Duodenal mucosa (tissue), 2 donors: ENCODE data around the gene ASB16.

ENCODE experiments used
- H3K27ac ChIP-seq: one replicate; pipeline ENCODE4 v1.7.0; 2013; ENCODE audit warnings: low read depth, low read length
- H3K27me3 ChIP-seq, 2 donors: one replicate each; pipeline ENCODE4 v1.7.0; 2013; ENCODE audit warnings: low read length in 2 of 2, control low read depth in 1 of 2; ENCODE audit not compliant: insufficient read depth in 2 of 2, control insufficient read depth in 1 of 2
- H3K36me3 ChIP-seq, 2 donors: one replicate each; pipeline ENCODE4 v1.7.0; 2013; ENCODE audit warnings: low read length in 2 of 2, control low read depth in 1 of 2; ENCODE audit not compliant: insufficient read depth in 2 of 2, control insufficient read depth in 1 of 2
- H3K4me1 ChIP-seq, 2 donors: one replicate each; pipeline ENCODE4 v1.7.0; 2013; ENCODE audit warnings: low read length in 2 of 2, control low read depth in 1 of 2; ENCODE audit not compliant: insufficient read depth in 2 of 2, control insufficient read depth in 1 of 2
- H3K4me3 ChIP-seq, 2 donors: one replicate each; pipeline ENCODE4 v1.7.0; 2013; ENCODE audit warnings: low read length in 2 of 2, low read depth in 1 of 2
- H3K9ac ChIP-seq, 2 donors: one replicate each; pipeline ENCODE4 v1.7.0; 2013; ENCODE audit warnings: low read length in 2 of 2, low read depth in 1 of 2
- H3K9me3 ChIP-seq, 2 donors: one replicate each; pipeline ENCODE4 v1.7.0; 2013; ENCODE audit warnings: low read length in 2 of 2, control low read depth in 1 of 2; ENCODE audit not compliant: control insufficient read depth in 1 of 2

Gene ASB16

DNA sequence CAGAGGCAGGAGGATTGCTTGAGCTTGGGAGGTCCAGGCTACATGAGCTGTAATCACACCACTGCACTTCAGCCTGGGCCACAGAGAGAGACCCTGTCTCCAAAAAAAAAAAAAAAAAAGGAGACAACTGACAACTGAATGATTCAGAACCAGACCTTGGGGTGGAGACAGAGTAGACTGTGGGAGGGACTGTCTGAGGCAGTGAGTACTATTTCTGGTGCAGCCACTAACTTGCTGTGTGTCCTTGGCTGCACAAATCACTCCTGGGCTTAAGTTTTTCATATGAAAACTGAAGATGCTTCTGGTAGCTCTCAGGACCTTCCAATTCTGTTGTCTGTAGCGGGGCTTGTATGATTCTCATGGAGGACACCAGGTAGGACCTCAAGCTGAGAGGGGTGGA is 5.8 kb downstream of the ASB16 start:
- Histone ChIP-seq H3K9me3 (no peaks in the 10 kb centered on the region), H3K27me3 (no peaks in the 10 kb centered on the region), H3K4me3 (no peak overlapping the region), H3K27ac (no peak overlapping the region), H3K9ac (no peak overlapping the region), H3K4me1 (no peaks in the 10 kb centered on the region), H3K36me3 (peaks cover 6 to 20% of the 10 kb centered on the region in 2 donors)

DNA sequence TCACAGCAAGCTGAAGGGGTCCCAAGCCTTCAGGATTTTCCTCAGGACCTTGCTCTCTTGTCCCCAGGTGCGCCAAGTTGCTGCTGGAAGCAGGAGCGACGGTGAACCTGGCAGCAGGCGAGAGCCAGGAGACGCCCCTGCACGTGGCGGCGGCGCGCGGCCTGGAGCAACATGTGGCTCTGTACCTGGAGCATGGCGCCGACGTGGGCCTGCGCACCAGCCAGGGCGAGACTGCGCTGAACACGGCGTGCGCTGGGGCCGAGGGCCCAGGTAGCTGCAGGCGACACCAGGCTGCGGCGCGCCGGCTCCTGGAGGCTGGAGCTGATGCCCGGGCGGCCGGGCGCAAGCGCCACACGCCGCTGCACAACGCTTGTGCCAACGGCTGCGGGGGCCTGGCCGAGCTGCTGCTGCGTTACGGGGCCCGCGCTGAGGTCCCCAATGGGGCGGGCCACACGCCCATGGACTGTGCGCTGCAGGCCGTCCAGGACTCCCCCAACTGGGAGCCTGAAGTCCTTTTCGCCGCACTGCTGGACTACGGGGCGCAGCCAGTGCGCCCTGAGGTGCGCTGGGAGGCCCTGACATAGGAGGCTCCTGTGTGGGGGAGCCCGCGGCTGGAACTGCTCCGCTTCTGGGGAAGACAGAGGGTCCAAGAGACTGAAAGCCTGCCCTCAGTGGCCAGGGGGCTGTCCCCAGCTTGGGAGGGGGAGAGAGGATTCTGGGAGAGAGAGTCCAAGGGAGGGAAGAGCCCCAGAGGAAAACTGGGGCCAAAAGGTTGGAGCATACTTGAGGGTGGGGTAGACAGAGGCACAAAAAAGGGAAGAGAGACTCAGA is 6.4 kb downstream of the ASB16 start:
- Histone ChIP-seq H3K9ac (no peak overlapping the region), H3K27me3 (no peaks in the 10 kb centered on the region), H3K36me3 (peaks cover 6 to 25% of the 10 kb centered on the region in 2 donors), H3K4me1 (no peaks in the 10 kb centered on the region), H3K4me3 (no peak overlapping the region), H3K9me3 (no peaks in the 10 kb centered on the region), H3K27ac (no peak overlapping the region)

DNA sequence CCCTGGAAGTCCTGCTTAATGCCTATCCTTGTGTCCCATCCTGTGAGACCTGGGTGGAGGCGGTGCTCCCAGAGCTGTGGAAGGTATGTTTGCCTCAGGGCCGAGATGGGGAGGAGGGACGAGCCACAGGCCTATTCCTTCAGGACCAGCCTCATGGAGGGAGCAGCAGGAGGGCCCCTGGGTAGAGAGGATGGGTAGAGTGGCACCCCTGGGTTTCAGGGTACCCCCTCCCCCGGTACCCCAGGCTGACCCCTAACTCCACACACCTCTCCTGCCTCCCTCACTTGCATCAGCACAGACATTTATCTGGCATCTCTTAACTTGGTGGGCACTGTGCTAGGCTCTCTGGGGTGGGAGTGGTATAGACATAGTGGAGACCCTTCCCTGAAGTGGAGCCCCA is 7.1 kb downstream of the ASB16 start:
- no peak overlapping the region for H3K4me3 ChIP-seq
- H3K27me3 ChIP-seq: no peaks in the 10 kb centered on the region
- peaks cover 6 to 31% of the 10 kb centered on the region in 2 donors for H3K36me3 ChIP-seq
- no peak overlapping the region for H3K27ac ChIP-seq
- H3K4me1 ChIP-seq: no peaks in the 10 kb centered on the region
- H3K9me3 ChIP-seq: no peaks in the 10 kb centered on the region
- H3K9ac ChIP-seq: no peak overlapping the region

GRCh38 chr17:44178133-44178532 is 7.6 kb downstream of the ASB16 start:
- Histone ChIP-seq H3K27ac (no peak overlapping the region), H3K9ac (no peak overlapping the region), H3K4me1 (no peaks in the 10 kb centered on the region), H3K27me3 (no peaks in the 10 kb centered on the region), H3K9me3 (no peaks in the 10 kb centered on the region), H3K36me3 (peaks cover 6 to 31% of the 10 kb centered on the region in 2 donors), H3K4me3 (no peak overlapping the region)

DNA sequence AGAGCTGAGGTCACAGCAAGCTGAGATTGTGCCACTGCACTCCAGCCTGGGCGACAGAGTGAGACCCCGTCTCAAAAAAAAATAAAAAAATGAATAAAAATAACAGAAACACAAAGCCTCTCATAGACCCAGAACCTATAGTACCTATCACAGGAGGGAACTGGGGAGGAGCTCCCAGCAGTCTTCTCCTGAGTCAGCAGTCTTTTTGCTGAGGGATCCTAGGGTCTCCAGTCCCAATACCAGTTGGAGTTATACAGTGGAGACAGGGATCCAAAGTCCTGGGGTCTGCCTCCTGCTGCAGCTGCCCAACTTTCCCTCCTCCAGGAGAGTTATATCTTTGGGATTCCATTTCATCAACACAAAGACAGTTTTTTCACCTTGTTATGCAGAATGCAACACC is 12.5 kb downstream of the ASB16 start:
- H3K9me3 ChIP-seq: no peaks in the 10 kb centered on the region
- no peak overlapping the region for H3K27ac ChIP-seq
- no peak overlapping the region for H3K9ac ChIP-seq
- peaks cover 6 to 18% of the 10 kb centered on the region in 2 donors for H3K4me1 ChIP-seq
- H3K27me3 ChIP-seq: no peaks in the 10 kb centered on the region
- H3K4me3 ChIP-seq: no peak overlapping the region
- peaks cover 0 to 21% of the 10 kb centered on the region in 2 donors for H3K36me3 ChIP-seq

- no peak overlapping the region for H3K27ac ChIP-seq
- no peak overlapping the region for H3K4me3 ChIP-seq
- H3K9me3 ChIP-seq: no peaks in the 10 kb centered on the region
- no peak overlapping the region for H3K9ac ChIP-seq
- peaks cover 13 to 26% of the 10 kb centered on the region in 2 donors for H3K4me1 ChIP-seq
- peaks cover 8 to 18% of the 10 kb centered on the region in 2 donors for H3K36me3 ChIP-seq
- H3K27me3 ChIP-seq: no peaks in the 10 kb centered on the region
Observed at GRCh38 chr17:44184212-44184810, 13.8 kb downstream of the ASB16 start.

GRCh38 chr17:44186307-44187130 is 16.0 kb downstream of the ASB16 start, which contains the start of gene TMUB2:
TMUB2 (plus strand) TSS chr17:44186972; CDS start chr17:44187709, 737 bp downstream.
- Histone ChIP-seq H3K27me3 (no peaks in the 10 kb centered on the region), H3K9ac (peak within 1 kb of the TSS; percentile 97 to 99), H3K4me3 (peak within 1 kb of the TSS; percentile 90 to 95), H3K36me3 (peaks cover 13 to 29% of the 10 kb centered on the region in 2 donors), H3K9me3 (no peaks in the 10 kb centered on the region), H3K27ac (peak within 1 kb of the TSS; percentile 91), H3K4me1 (peaks cover 13 to 26% of the 10 kb centered on the region in 2 donors)

GRCh38 chr17:44187131-44187899 is 16.8 kb downstream of the ASB16 start:
- peak overlapping the region; percentile 91 for H3K27ac ChIP-seq
- H3K4me3 ChIP-seq: peak overlapping the region; percentile 89 to 95
- H3K4me1 ChIP-seq: peaks cover 16 to 31% of the 10 kb centered on the region in 2 donors
- H3K27me3 ChIP-seq: no peaks in the 10 kb centered on the region
- H3K9ac ChIP-seq: peak overlapping the region; percentile 97 to 99
- H3K36me3 ChIP-seq: peaks cover 13 to 21% of the 10 kb centered on the region in 2 donors
- no peaks in the 10 kb centered on the region for H3K9me3 ChIP-seq

- Histone ChIP-seq H3K27ac (no peak overlapping the region), H3K4me3 (no peak overlapping the region), H3K27me3 (no peaks in the 10 kb centered on the region), H3K9me3 (no peaks in the 10 kb centered on the region), H3K4me1 (peaks cover 26 to 38% of the 10 kb centered on the region in 2 donors), H3K9ac (no peak overlapping the region), H3K36me3 (peaks cover 13 to 24% of the 10 kb centered on the region in 2 donors)
Observed at GRCh38 chr17:44188576-44189403, 18.3 kb downstream of the ASB16 start.
